IPS DF 4.7 (cell line): ENCODE measurements around the gene SUMO2.
"Not testable (repeated sequence)": the region's sequence is repeated elsewhere in the genome, so short reads cannot be mapped to it uniquely, and the experiment has no call there.

Experiments
- DNase-seq: peaks from one replicate; pipeline ENCODE4 v3.0.0-alpha.2; 2013; ENCODE audit warnings: low spot score; ENCODE audit errors: extremely low read depth

The SUMO2 gene

DNA sequence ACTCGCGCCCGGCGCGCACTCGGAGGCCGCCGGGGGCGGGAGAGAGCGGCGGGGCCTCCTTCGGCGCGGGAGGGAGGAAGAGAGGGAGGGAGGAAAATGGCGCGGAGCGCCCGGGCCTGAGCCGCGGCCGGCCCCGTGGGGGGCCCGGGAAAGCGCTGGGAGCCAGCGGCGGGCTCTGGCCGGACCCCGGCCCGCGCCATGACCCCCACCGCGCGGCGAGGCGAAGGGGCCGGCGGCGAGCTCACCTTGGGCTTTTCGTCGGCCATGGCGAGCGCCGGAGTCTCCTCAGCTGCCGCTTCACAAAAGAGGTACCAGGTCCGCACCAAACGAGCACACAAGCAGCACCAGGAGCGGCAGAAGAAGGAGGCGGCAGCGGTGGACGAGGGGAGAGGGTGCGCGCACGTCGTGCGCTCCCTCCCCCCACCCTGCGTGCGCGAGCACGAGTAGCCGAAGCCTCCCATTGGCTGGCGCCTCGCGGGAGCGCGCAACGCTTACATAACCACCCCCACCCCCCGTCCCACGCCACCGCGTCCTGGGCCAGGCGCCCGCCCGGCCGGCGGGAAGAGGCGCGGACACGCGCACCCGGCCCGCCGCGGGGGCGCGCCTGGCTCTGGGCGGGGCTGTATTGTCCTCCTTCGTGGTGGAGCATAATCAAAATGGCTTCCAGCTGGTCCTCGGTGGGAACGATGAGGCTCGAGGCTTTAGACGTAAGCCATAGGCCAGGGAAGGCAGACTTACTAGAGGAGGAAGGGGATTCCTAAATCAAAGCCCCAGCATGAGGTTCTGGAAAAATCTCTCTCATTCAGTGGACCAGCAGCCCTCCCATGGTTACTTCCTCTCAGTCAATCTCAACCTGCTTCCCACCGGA is at the start of gene SUMO2:
Gene SUMO2, minus strand, starts transcription at position 391 of the 868 bp plus-strand sequence. Its CDS starts 125 bp downstream, at position 266.
- no peak for DNase-seq

DNA sequence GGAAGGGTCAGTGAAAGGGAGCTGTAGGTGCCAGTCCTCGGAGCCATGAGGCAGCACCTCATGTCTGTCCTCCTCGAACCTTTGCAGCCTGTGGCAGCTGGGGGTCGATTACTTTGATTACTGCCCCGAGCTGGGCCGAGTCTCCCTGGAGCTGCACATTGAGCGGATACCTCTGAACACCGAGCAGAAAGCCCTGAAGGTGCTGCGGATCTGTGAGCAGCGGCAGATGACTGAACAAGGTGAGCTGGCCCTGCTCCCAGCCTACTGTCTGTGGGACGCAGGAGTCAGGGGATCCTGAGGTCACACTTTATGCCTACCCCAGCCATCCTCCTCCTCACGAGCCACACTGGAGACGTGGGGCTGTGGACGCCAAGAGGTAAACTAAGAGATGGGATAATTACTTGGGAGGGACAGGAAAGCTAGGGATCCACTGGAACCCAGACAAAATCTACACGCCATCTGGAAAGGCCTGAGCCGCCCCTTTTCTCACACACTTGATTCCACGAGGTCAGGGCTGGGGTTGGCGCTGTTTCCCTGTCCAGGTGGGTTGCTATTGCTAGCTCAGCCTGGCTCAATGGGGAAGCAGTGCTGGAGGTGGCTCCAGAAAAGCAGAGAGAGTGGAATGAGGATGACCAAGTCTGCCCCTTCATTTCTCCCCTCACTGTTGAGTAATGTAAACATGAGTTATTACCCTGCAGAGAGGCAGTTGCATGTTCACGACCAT is 49.1 kb upstream of the SUMO2 start:
- DNase-seq = no peak

- DNase-seq = no peak
Measured at GRCh38 chr17:75231071-75231470, 48.3 kb upstream of the SUMO2 start.

GRCh38 chr17:75228847-75229246 is 46.1 kb upstream of the SUMO2 start:
- no peak for DNase-seq

GRCh38 chr17:75228305-75228704 is 45.5 kb upstream of the SUMO2 start:
- DNase-seq = no peak

DNA sequence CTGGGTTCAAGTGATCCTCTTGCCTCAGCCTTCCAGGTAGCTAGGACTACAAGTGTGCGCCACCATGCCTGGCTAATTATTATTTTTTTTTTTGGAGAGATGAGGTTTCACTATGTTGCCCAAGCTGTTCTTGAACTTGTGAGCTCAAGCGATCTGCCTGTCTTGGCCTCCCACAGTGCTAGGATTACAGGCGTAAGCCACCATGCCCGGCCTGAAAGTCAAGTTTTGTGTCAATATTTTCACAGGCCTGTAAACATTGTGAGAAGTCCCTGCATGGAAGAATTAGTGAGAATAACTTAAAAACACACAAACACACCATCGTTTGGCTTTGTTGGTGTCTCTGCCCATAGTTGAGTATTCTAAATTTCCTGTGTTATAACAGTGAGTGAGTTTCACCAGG is 45.0 kb upstream of the SUMO2 start:
- DNase-seq = no peak

- no peak for DNase-seq
Measured at GRCh38 chr17:75225016-75225415, 42.3 kb upstream of the SUMO2 start.

- no peak for DNase-seq
Measured at GRCh38 chr17:75219815-75220214, 37.1 kb upstream of the SUMO2 start.

GRCh38 chr17:75218131-75218530 is 35.4 kb upstream of the SUMO2 start:
- no peak for DNase-seq

DNA sequence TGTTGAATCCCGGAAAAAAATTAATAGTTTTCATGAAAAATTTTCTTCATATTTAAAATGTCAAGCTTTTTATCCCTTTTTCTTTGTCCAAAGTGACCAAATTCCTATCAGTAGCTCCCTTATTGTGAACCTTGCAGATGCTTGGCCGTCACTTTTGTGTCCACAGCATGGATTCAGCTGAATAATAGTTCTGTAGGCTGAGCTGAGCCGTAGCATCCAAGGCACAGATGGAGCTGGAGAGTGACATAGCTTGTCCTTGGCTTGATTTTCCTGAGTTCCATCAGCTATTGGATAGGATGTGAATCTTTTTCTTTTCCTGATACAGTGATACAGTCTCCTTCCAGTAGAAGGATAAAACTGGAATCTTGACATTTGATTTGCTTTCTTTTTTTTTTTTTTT is 26.3 kb upstream of the SUMO2 start:
- no peak for DNase-seq

- no peak for DNase-seq
Measured at GRCh38 chr17:75208161-75208560, 25.4 kb upstream of the SUMO2 start.

- DNase-seq = no peak
Measured at GRCh38 chr17:75207760-75208159, 25.0 kb upstream of the SUMO2 start.

GRCh38 chr17:75207050-75207407 is 24.3 kb upstream of the SUMO2 start:
- DNase-seq = not testable (repeated sequence)

DNA sequence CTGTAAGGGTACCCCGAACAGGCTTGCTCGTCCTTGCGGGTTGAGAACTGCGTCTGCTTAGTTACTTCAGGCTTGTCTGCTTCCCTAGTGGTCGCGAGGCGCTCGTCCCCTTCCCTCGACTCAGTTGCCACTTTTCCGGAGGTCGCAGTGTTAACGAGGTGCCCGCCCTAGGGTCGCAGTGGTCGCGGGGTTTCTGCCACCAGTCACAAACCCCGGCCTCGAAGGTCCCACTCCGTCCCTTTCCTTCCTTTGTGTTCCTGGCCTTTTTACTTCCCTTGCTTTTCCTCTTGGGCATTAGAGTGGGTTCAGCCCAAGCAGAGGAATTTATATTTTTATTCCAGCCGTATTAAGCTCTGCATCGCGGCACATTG is 23.0 kb upstream of the SUMO2 start:
- DNase-seq = no peak

GRCh38 chr17:75205037-75205792 is 22.5 kb upstream of the SUMO2 start, which contains the start of gene NUP85:
Gene NUP85, plus strand, starts transcription at chr17:75205679. Its CDS starts 83 bp downstream, at chr17:75205762.
- peak; percentile 72 for DNase-seq

- DNase-seq = no peak
Measured at GRCh38 chr17:75199886-75200618, 17.3 kb upstream of the SUMO2 start.

- no peak for DNase-seq
Measured at GRCh38 chr17:75194879-75195278, 12.1 kb upstream of the SUMO2 start.

DNA sequence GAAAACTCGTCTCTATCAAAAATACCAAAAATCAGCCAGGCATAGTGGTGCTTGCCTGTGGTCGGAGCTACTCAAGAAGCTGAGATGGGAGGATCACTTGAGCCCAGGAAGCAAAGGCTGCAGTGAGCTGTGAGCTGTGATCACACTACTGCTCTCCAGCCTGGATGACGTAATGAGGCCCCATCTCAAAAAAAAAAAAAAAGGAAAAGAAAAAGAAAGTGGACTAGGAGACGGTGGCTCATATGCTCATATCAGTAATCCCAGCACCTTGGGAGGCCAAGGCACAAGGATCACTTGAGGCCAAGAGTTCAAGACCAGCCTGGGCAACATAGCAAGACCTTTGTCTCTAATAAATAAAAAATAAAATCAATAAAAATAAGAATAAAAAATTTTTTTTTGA is 8.8 kb upstream of the SUMO2 start:
- no peak for DNase-seq

DNA sequence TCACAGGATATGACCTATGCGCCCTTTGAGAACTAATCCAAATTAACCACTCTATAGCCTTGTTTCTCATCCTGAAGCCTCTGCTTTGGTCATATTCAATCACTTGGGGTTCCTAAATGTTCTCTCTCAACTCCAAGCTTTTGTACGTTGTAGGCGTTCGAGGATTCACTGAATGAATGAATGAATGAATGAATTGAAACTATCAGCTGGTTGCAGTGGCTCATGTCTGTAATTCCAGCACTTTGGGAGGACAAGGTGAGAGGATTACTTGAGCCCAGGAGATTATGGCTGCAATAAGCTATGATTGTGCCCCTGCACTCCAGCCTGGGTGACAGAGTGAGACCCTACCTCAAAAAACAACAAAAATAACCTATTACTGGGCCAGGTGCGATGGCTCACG is 5.9 kb upstream of the SUMO2 start:
- DNase-seq = no peak

GRCh38 chr17:75183999-75184884 is 1.5 kb upstream of the SUMO2 start:
- no peak for DNase-seq

GRCh38 chr17:75182319-75182568 is 515 bp downstream of the SUMO2 start:
- no peak for DNase-seq
